ENCODE data around the gene PGS1.
A peak's percentile ranks its signal among the peaks of the same experiment; 100 is the strongest.
"Not testable (repeated sequence)": the region's sequence is repeated elsewhere in the genome, so short reads cannot be mapped to it uniquely, and the experiment has no call there.

PGS1 gene

GRCh38 chr17:78378225-78379130 is at the start of gene PGS1:
TSS of gene PGS1 (plus strand) at chr17:78378649. CDS start at chr17:78378666, 17 bp downstream.
- peak in 1 of 2 donors; percentile 73 for DNase-seq (ENCODE audit: extremely low read depth in 1 of 2, low read depth in 1 of 2)

GRCh38 chr17:78329263-78330059 is 49.0 kb upstream of the PGS1 start:
- no peak for DNase-seq (ENCODE audit: extremely low read depth in 1 of 2, low read depth in 1 of 2)

GRCh38 chr17:78330570-78331224 is 47.8 kb upstream of the PGS1 start:
- DNase-seq (ENCODE audit: extremely low read depth in 1 of 2, low read depth in 1 of 2): no peak

GRCh38 chr17:78331355-78331754 is 47.1 kb upstream of the PGS1 start:
- DNase-seq (ENCODE audit: extremely low read depth in 1 of 2, low read depth in 1 of 2): not testable (repeated sequence)

GRCh38 chr17:78332991-78333390 is 45.5 kb upstream of the PGS1 start:
- DNase-seq (ENCODE audit: extremely low read depth in 1 of 2, low read depth in 1 of 2): no peak

GRCh38 chr17:78335209-78335608 is 43.2 kb upstream of the PGS1 start:
- DNase-seq (ENCODE audit: extremely low read depth in 1 of 2, low read depth in 1 of 2): no peak

- no peak for DNase-seq (ENCODE audit: extremely low read depth in 1 of 2, low read depth in 1 of 2)
Measured at GRCh38 chr17:78337244-78338109, 41.0 kb upstream of the PGS1 start.

GRCh38 chr17:78338486-78339259 is 39.8 kb upstream of the PGS1 start:
- DNase-seq (ENCODE audit: extremely low read depth in 1 of 2, low read depth in 1 of 2): no peak

- DNase-seq (ENCODE audit: extremely low read depth in 1 of 2, low read depth in 1 of 2): no peak
Measured at GRCh38 chr17:78340183-78340955, 38.1 kb upstream of the PGS1 start.

GRCh38 chr17:78341559-78342448 is 36.6 kb upstream of the PGS1 start:
- no peak for DNase-seq (ENCODE audit: extremely low read depth in 1 of 2, low read depth in 1 of 2)

- DNase-seq (ENCODE audit: extremely low read depth in 1 of 2, low read depth in 1 of 2): no peak
Measured at GRCh38 chr17:78342449-78343186, 35.8 kb upstream of the PGS1 start.

GRCh38 chr17:78343187-78343542 is 35.3 kb upstream of the PGS1 start:
- no peak for DNase-seq (ENCODE audit: extremely low read depth in 1 of 2, low read depth in 1 of 2)

GRCh38 chr17:78343543-78344201 is 34.8 kb upstream of the PGS1 start:
- DNase-seq (ENCODE audit: extremely low read depth in 1 of 2, low read depth in 1 of 2): peak in 1 of 2 donors; percentile 53

GRCh38 chr17:78344666-78345065 is 33.8 kb upstream of the PGS1 start:
- DNase-seq (ENCODE audit: extremely low read depth in 1 of 2, low read depth in 1 of 2): no peak

- no peak for DNase-seq (ENCODE audit: extremely low read depth in 1 of 2, low read depth in 1 of 2)
Measured at GRCh38 chr17:78345172-78345571, 33.3 kb upstream of the PGS1 start.

- DNase-seq (ENCODE audit: extremely low read depth in 1 of 2, low read depth in 1 of 2): no peak
Measured at GRCh38 chr17:78345791-78346494, 32.5 kb upstream of the PGS1 start.

All from activated CD8-positive, alpha-beta memory T cell treated with anti-CD3 and anti-CD28 coated beads for 1 hour (primary cell).